8988T (cell line): Measurements from ENCODE around the gene PARD6G.

Experiments used
- DNase-seq: peaks from one replicate; pipeline ENCODE4 v3.0.0; 2011

The PARD6G gene

GRCh38 chr18:80205294-80205693 is 42.0 kb downstream of the PARD6G start:
- no peak for DNase-seq

- no peak for DNase-seq
These were observed 43.2 kb downstream of the PARD6G start for GRCh38 chr18:80204142-80204541.

- DNase-seq, result no peak
These were observed 44.1 kb downstream of the PARD6G start for GRCh38 chr18:80203249-80203648.

GRCh38 chr18:80202264-80202998 is 44.9 kb downstream of the PARD6G start:
- no peak for DNase-seq

GRCh38 chr18:80201739-80202138 is 45.6 kb downstream of the PARD6G start:
- no peak for DNase-seq

- DNase-seq, result no peak
These were observed 46.2 kb downstream of the PARD6G start for GRCh38 chr18:80200932-80201672.

- no peak for DNase-seq
These were observed 47.0 kb downstream of the PARD6G start for GRCh38 chr18:80200171-80200931.

- no peak for DNase-seq
These were observed 48.1 kb downstream of the PARD6G start for GRCh38 chr18:80198994-80199748.

- no peak for DNase-seq
These were observed 48.9 kb downstream of the PARD6G start for GRCh38 chr18:80198391-80198790.

- no peak for DNase-seq
These were observed 49.8 kb downstream of the PARD6G start for GRCh38 chr18:80197528-80197927.

GRCh38 chr18:80196528-80197320 is 50.6 kb downstream of the PARD6G start:
- DNase-seq, result no peak

GRCh38 chr18:80194874-80195570 is 52.3 kb downstream of the PARD6G start:
- DNase-seq, result no peak

- DNase-seq, result no peak
These were observed 53.6 kb downstream of the PARD6G start for GRCh38 chr18:80193701-80194100.

GRCh38 chr18:80192653-80193385 is 54.5 kb downstream of the PARD6G start:
- no peak for DNase-seq

- no peak for DNase-seq
These were observed 55.2 kb downstream of the PARD6G start for GRCh38 chr18:80191907-80192652.

GRCh38 chr18:80191264-80191663 is 56.0 kb downstream of the PARD6G start:
- DNase-seq, result no peak

GRCh38 chr18:80190311-80190710 is 57.0 kb downstream of the PARD6G start:
- no peak for DNase-seq

GRCh38 chr18:80189531-80189865 is 57.8 kb downstream of the PARD6G start:
- no peak for DNase-seq

GRCh38 chr18:80188643-80189530 is 58.4 kb downstream of the PARD6G start:
- DNase-seq, result no peak
